ENCODE data around the gene ZBTB40. TPM values are rescaled to one million over a fixed set of nuclear protein-coding genes. Genes with fewer than 3 reads are reported as not detected.

The ZBTB40 gene
- 8.6 and 11.6 TPM in 2 replicates for total RNA-seq

GRCh38 chr1:22451702-22452480 is at the start of gene ZBTB40:
Gene ZBTB40, plus strand, starts transcription at chr1:22451851. Its CDS starts 38,098 bp downstream, at chr1:22489949.

GRCh38 chr1:22562584-22563583 is 111.2 kb downstream of the ZBTB40 start, which contains the start of gene EPHA8:
Gene EPHA8, plus strand, starts transcription at chr1:22563489. Its CDS starts 147 bp downstream, at chr1:22563636.

Other genes with a start within 250 kb of the ZBTB40 start
- gene EPHA8, start 111.6 kb downstream of the ZBTB40 start, total RNA-seq = not detected in 2 replicates
- not detected in 2 replicates for gene C1QA, start 184.8 kb downstream of the ZBTB40 start, total RNA-seq
- gene C1QC, start 191.8 kb downstream of the ZBTB40 start, total RNA-seq = not detected in 2 replicates
- not detected in 2 replicates for gene C1QB, start 201.4 kb downstream of the ZBTB40 start, total RNA-seq

All from mammary microvascular endothelial cell (primary cell).